Measurements from ENCODE around the gene MUSTN1.

GRCh38 chr3:52877085-52877484 lies 42.3 kb upstream of the MUSTN1 start:
- no peak for TF ChIP-seq CTCF (conservative IDR thresholded peaks at IDR 0.05; ENCODE audit: low read length)
- TF ChIP-seq EZH2phosphoT487 (IDR thresholded peaks at IDR 0.05; ENCODE audit: borderline replicate concordance): no peak
